Measurements from ENCODE around the gene IGSF3.
"Not testable (repeated sequence)": the region's sequence is repeated elsewhere in the genome, so short reads cannot be mapped to it uniquely, and the experiment has no call there.

The IGSF3 gene

GRCh38 chr1:116607463-116607862, 60.1 kb downstream of the IGSF3 start:
- not testable (repeated sequence) for H3K4me1 ChIP-seq (ENCODE audit: insufficient read depth, low read length); H3K36me3 ChIP-seq (ENCODE audit: insufficient read depth, low read length); H3K27me3 ChIP-seq (ENCODE audit: insufficient read depth, low read length); H3K4me3 ChIP-seq (ENCODE audit: low read length); H3K9me3 ChIP-seq (ENCODE audit: low read length); H2AFZ ChIP-seq (ENCODE audit: low read depth, low read length)

DNA sequence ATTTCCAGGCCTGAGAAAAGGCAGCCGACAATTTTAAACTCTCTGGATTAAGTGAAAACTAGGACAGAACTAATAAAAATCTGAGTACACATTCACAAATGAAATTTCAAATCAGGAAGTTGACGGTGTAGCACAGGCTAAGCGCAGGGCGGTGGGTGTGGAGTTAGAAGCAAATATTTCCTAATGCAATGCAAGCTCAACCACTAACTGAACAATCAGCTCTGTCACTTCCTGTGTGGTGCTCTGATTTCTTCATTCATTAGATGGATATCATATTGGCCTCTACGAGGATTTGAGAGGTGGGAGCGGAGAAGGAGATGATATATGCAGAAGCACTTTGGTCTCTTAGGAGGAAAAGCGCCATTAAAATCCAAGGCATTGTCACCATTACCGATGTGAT, 61.5 kb downstream of the IGSF3 start:
- not testable (repeated sequence) for H3K9me3 ChIP-seq (ENCODE audit: low read length); H3K4me1 ChIP-seq (ENCODE audit: insufficient read depth, low read length); H3K27me3 ChIP-seq (ENCODE audit: insufficient read depth, low read length); H2AFZ ChIP-seq (ENCODE audit: low read depth, low read length); H3K4me3 ChIP-seq (ENCODE audit: low read length); H3K36me3 ChIP-seq (ENCODE audit: insufficient read depth, low read length)

- H3K36me3 ChIP-seq (ENCODE audit: insufficient read depth, low read length), result no peaks in the 10 kb centered on the region
- no peaks in the 10 kb centered on the region for H3K27me3 ChIP-seq (ENCODE audit: insufficient read depth, low read length)
- no peaks in the 10 kb centered on the region for H3K9me3 ChIP-seq (ENCODE audit: low read length)
- H3K4me3 ChIP-seq (ENCODE audit: low read length), result no peak overlapping the region
- H3K4me1 ChIP-seq (ENCODE audit: insufficient read depth, low read length), result no peaks in the 10 kb centered on the region
- H2AFZ ChIP-seq (ENCODE audit: low read depth, low read length), result no peak overlapping the region
Measured at GRCh38 chr1:116605315-116605714, 62.2 kb downstream of the IGSF3 start.

DNA sequence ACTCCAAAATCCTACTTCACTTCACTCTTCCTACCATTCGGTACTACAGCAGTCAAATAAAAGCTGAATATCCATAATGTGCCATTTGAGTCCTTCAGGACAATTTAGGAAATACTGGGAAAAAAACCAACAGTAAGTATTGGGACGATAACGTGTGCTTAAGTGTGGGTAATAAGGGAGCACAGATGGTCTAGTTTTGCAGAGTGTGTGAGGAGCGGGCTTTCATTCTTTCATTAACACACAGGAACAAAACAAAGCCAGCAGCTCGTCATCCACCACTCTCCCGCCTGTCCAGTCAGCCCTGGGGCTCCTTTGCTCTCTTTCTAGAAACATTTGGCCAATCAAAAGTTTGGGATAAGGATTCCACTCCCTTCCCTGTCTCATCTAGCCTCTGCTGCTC, 63.1 kb downstream of the IGSF3 start:
- not testable (repeated sequence) for H2AFZ ChIP-seq (ENCODE audit: low read depth, low read length); H3K4me1 ChIP-seq (ENCODE audit: insufficient read depth, low read length); H3K36me3 ChIP-seq (ENCODE audit: insufficient read depth, low read length); H3K9me3 ChIP-seq (ENCODE audit: low read length); H3K4me3 ChIP-seq (ENCODE audit: low read length); H3K27me3 ChIP-seq (ENCODE audit: insufficient read depth, low read length)

DNA sequence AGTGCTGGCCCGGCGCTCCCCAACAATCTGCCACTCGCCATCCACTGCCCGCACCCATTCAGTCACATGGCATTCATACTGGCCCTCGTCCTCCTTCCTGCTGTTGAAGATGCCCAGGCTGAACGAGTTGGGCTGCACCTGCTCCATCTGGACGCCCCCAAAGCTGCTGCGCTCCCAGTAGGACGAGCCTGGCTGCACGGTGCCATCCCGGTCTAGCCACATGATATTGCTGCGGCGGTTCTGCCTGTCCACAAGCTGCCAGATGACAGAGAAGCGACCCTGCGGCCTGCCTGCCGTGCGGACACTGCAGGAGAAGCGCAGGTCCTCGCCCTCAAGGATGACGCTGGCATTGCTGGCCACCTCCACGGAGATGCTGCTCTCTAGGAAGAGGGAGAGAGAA, 63.9 kb downstream of the IGSF3 start:
- H3K4me1 ChIP-seq (ENCODE audit: insufficient read depth, low read length); H3K27me3 ChIP-seq (ENCODE audit: insufficient read depth, low read length); H2AFZ ChIP-seq (ENCODE audit: low read depth, low read length); H3K36me3 ChIP-seq (ENCODE audit: insufficient read depth, low read length); H3K4me3 ChIP-seq (ENCODE audit: low read length); H3K9me3 ChIP-seq (ENCODE audit: low read length): not testable (repeated sequence)

GRCh38 chr1:116599369-116599768, 68.2 kb downstream of the IGSF3 start:
- not testable (repeated sequence) for H3K36me3 ChIP-seq (ENCODE audit: insufficient read depth, low read length); H3K27me3 ChIP-seq (ENCODE audit: insufficient read depth, low read length); H3K4me3 ChIP-seq (ENCODE audit: low read length); H3K9me3 ChIP-seq (ENCODE audit: low read length); H3K4me1 ChIP-seq (ENCODE audit: insufficient read depth, low read length); H2AFZ ChIP-seq (ENCODE audit: low read depth, low read length)

- not testable (repeated sequence) for H2AFZ ChIP-seq (ENCODE audit: low read depth, low read length); H3K4me3 ChIP-seq (ENCODE audit: low read length); H3K4me1 ChIP-seq (ENCODE audit: insufficient read depth, low read length); H3K9me3 ChIP-seq (ENCODE audit: low read length); H3K36me3 ChIP-seq (ENCODE audit: insufficient read depth, low read length); H3K27me3 ChIP-seq (ENCODE audit: insufficient read depth, low read length)
Measured at GRCh38 chr1:116598420-116599036, 69.0 kb downstream of the IGSF3 start.

DNA sequence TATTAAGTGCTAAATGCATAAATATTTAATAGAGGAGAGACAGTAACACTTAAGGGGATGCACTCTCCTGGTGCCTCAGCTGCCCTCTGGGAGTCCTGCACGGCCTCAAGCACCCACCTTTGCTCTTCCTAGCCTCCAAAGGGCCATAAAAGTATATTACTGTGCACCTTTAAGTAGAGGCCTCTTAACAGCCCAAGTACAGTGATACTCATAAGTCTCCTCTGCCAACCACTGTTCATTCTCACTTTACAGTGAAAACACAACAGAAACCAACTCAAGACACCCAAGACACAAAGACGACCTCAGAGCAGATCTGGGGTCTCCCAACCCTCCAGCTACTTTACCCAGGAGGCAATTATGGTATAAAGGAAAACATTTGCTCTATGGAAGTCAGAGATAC, 70.1 kb downstream of the IGSF3 start:
- peaks cover 10% of the 10 kb centered on the region for H3K4me1 ChIP-seq (ENCODE audit: insufficient read depth, low read length)
- not testable (repeated sequence) for H3K36me3 ChIP-seq (ENCODE audit: insufficient read depth, low read length); H2AFZ ChIP-seq (ENCODE audit: low read depth, low read length); H3K27me3 ChIP-seq (ENCODE audit: insufficient read depth, low read length); H3K4me3 ChIP-seq (ENCODE audit: low read length); H3K9me3 ChIP-seq (ENCODE audit: low read length)

- H3K27me3 ChIP-seq (ENCODE audit: insufficient read depth, low read length); H3K36me3 ChIP-seq (ENCODE audit: insufficient read depth, low read length); H2AFZ ChIP-seq (ENCODE audit: low read depth, low read length); H3K9me3 ChIP-seq (ENCODE audit: low read length); H3K4me3 ChIP-seq (ENCODE audit: low read length): not testable (repeated sequence)
- H3K4me1 ChIP-seq (ENCODE audit: insufficient read depth, low read length), result peaks cover 16% of the 10 kb centered on the region
Measured at GRCh38 chr1:116596742-116597307, 70.7 kb downstream of the IGSF3 start.

- H3K9me3 ChIP-seq (ENCODE audit: low read length); H3K27me3 ChIP-seq (ENCODE audit: insufficient read depth, low read length); H3K4me3 ChIP-seq (ENCODE audit: low read length); H3K36me3 ChIP-seq (ENCODE audit: insufficient read depth, low read length); H2AFZ ChIP-seq (ENCODE audit: low read depth, low read length): not testable (repeated sequence)
- peaks cover 17% of the 10 kb centered on the region for H3K4me1 ChIP-seq (ENCODE audit: insufficient read depth, low read length)
Measured at GRCh38 chr1:116595946-116596741, 71.4 kb downstream of the IGSF3 start.

- not testable (repeated sequence) for H3K27me3 ChIP-seq (ENCODE audit: insufficient read depth, low read length); H2AFZ ChIP-seq (ENCODE audit: low read depth, low read length); H3K9me3 ChIP-seq (ENCODE audit: low read length); H3K36me3 ChIP-seq (ENCODE audit: insufficient read depth, low read length); H3K4me3 ChIP-seq (ENCODE audit: low read length)
- H3K4me1 ChIP-seq (ENCODE audit: insufficient read depth, low read length), result peaks cover 20% of the 10 kb centered on the region
Measured at GRCh38 chr1:116595065-116595840, 72.3 kb downstream of the IGSF3 start.

DNA sequence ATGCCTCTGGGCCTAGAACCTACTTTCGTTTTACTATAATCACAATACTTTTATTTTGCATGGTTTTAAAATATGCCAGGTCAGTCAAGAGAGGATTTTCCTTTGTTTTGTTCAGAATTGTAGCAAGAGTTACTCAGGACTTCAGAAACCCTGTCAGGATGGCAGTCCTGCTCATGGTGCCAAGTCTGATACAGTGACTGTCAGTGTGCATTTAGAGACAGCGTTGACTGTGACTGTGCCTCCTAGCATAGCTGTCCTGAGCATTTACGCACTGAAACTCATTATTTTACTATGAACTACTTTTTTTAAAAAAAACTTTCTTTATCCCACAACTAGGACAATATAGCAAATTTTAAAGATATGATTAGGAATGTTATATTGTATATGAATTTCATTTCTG, 73.6 kb downstream of the IGSF3 start:
- H3K27me3 ChIP-seq (ENCODE audit: insufficient read depth, low read length); H3K4me3 ChIP-seq (ENCODE audit: low read length); H3K9me3 ChIP-seq (ENCODE audit: low read length); H2AFZ ChIP-seq (ENCODE audit: low read depth, low read length); H3K36me3 ChIP-seq (ENCODE audit: insufficient read depth, low read length): not testable (repeated sequence)
- H3K4me1 ChIP-seq (ENCODE audit: insufficient read depth, low read length), result peaks cover 20% of the 10 kb centered on the region

DNA sequence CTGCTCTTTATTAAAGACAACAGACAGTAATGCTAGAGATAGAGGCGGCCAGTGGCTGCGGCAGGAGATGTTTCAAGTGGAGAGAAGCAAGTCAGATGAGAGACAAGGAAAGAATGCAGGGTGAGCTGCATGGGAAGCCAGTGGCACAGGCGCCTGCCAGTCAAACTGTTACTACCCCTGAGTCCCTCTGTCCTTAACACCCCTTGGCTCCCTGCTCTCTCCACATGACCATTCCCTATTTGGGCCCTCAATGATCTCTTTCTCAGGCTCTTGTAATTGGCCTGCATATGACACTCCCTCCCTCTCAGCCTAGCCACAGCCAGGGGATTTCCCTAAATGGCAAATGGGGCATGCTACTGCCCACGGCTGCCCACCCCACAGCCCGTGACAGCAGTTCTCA, 74.1 kb downstream of the IGSF3 start:
- H2AFZ ChIP-seq (ENCODE audit: low read depth, low read length); H3K27me3 ChIP-seq (ENCODE audit: insufficient read depth, low read length); H3K9me3 ChIP-seq (ENCODE audit: low read length); H3K36me3 ChIP-seq (ENCODE audit: insufficient read depth, low read length); H3K4me3 ChIP-seq (ENCODE audit: low read length): not testable (repeated sequence)
- H3K4me1 ChIP-seq (ENCODE audit: insufficient read depth, low read length), result peaks cover 20% of the 10 kb centered on the region

Data from neuron (in vitro differentiated cells).